Esophagus squamous epithelium (tissue), 5 donors: ENCODE data around the gene CRTC3. TPM values are rescaled to one million over a fixed set of nuclear protein-coding genes. Genes with fewer than 3 reads are reported as not detected.

Source experiments
- DNase-seq: peaks from one replicate; lab custom pipeline; 2025; lab: John Stamatoyannopoulos, UW
- H3K27ac ChIP-seq, 4 donors: fragments of 200-600 bp; sonication (generic); one replicate each; pipeline ENCODE4 v1.5.1; 2016 to 2019; ENCODE audit warnings: mild to moderate bottlenecking in 1 of 4
- H3K27me3 ChIP-seq, 4 donors: fragments of 200-600 bp; sonication (generic); 1 replicate in 3 of 4; 2 replicates in 1 of 4; pipeline versions ENCODE4 v1.5.1 to v1.6.0; 2017 to 2021; ENCODE audit warnings: antibody characterized with exemption in 1 of 4
- H3K36me3 ChIP-seq, 3 donors: fragments of 200-600 bp; sonication (generic); one replicate each; pipeline ENCODE4 v1.5.1; 2016 to 2019
- H3K4me1 ChIP-seq, 3 donors: fragments of 200-600 bp; sonication (generic); one replicate each; pipeline ENCODE4 v1.5.1; 2017 to 2019
- H3K4me3 ChIP-seq, 4 donors: fragments of 200-600 bp; sonication (generic); 1 replicate in 3 of 4; 2 replicates in 1 of 4; pipeline ENCODE4 v1.5.1; 2016 to 2019; ENCODE audit warnings: mild to moderate bottlenecking in 2 of 4, moderate library complexity in 1 of 4
- H3K9me3 ChIP-seq, 3 donors: fragments of 200-600 bp; sonication (generic); one replicate each; pipeline ENCODE4 v1.5.1; 2016 to 2019
- CTCF ChIP-seq, 6 experiments: fragments of 450-650 bp in 4 of 6; fragments of 200-600 bp in 2 of 6; sonication (generic) in 2 of 6; IDR thresholded peaks; one replicate each; pipeline ENCODE4 v1.5.1; 2016 to 2019; ENCODE audit warnings: antibody characterized with exemption in 6 of 6, mild to moderate bottlenecking in 4 of 6, moderate library complexity in 4 of 6
- POLR2A ChIP-seq, 4 donors: fragments of 450-650 bp; IDR thresholded peaks; one replicate each; pipeline ENCODE4 v1.6.1; 2017; ENCODE audit warnings: antibody characterized with exemption in 4 of 4, mild to moderate bottlenecking in 4 of 4, moderate library complexity in 3 of 4
- WGBS, 2 donors: methylation state at CpG; one replicate each; pipeline ENCODE4 v1.1.5; 2018; 5-methylcytosine and 5-hydroxymethylcytosine counted together
- intact Hi-C: fragments of 100-400 bp; cut with DNase I; formaldehyde crosslinking; loops from one replicate; pipeline ENCODE4 v1.15.0; 2022
- total RNA-seq, 4 donors: library from RNA; depleted of rRNA; stranded (reverse); fragments of >200 nt; gene quantifications; one replicate each; pipeline ENCODE4 v1.1.0, GENCODE V29; 2016
- donor health status: DM: yes; HTN: yes; CAD: no.

CRTC3 gene
- total RNA-seq, 4 donors from 2014 or later, result 10.0 to 33.0 (median 13.3) TPM

- peak overlapping the region in 2 of 4 donors; percentile 77 to 88 for H3K27ac ChIP-seq
- WGBS, 2 donors, result 67 to 77% methylated on average over 4 of the region's 4 CpGs
Observed at GRCh38 chr15:90599116-90599515, 69.4 kb downstream of the CRTC3 start.

GRCh38 chr15:90599644-90600043 is 69.9 kb downstream of the CRTC3 start:
- TF ChIP-seq POLR2A (IDR thresholded peaks at IDR 0.05), result no peak
- no peak for TF ChIP-seq CTCF (IDR thresholded peaks at IDR 0.05)
- Histone ChIP-seq H3K4me3 (no peak overlapping the region), H3K36me3 (peaks cover 0 to 30% (median 0%) of the 10 kb centered on the region in 3 donors), H3K27me3 (no peaks in the 10 kb centered on the region), H3K4me1 (peaks cover 21 to 45% (median 34%) of the 10 kb centered on the region in 3 donors), H3K27ac (peak overlapping the region in 1 of 4 donors; percentile 88), H3K9me3 (no peaks in the 10 kb centered on the region)
- WGBS, 2 donors, result 66 to 75% methylated on average over 6 of the region's 6 CpGs
- intact Hi-C loops, result no loop called here
- no peak for DNase-seq

More at GRCh38 chr15:90599116-90599515, 69.4 kb downstream of the CRTC3 start:
- no peak for DNase-seq
- peaks cover 0 to 29% (median 0%) of the 10 kb centered on the region in 3 donors for H3K36me3 ChIP-seq
- no peaks in the 10 kb centered on the region for H3K27me3 ChIP-seq
- no peak overlapping the region for H3K4me3 ChIP-seq
- TF ChIP-seq CTCF (IDR thresholded peaks at IDR 0.05), result no peak
- no peak for TF ChIP-seq POLR2A (IDR thresholded peaks at IDR 0.05)
- intact Hi-C loops, result no loop called here
- peaks cover 27 to 50% (median 39%) of the 10 kb centered on the region in 3 donors for H3K4me1 ChIP-seq
- no peaks in the 10 kb centered on the region for H3K9me3 ChIP-seq

GRCh38 chr15:90600954-90601353 is 71.2 kb downstream of the CRTC3 start:
- Histone ChIP-seq H3K27ac (no peak overlapping the region), H3K4me3 (no peak overlapping the region), H3K36me3 (peaks cover 0 to 43% (median 0%) of the 10 kb centered on the region in 3 donors), H3K27me3 (no peaks in the 10 kb centered on the region), H3K9me3 (no peaks in the 10 kb centered on the region), H3K4me1 (peaks cover 14 to 34% (median 24%) of the 10 kb centered on the region in 3 donors)
- DNase-seq, result no peak
- 90 to 94% methylated on average over 6 to 7 of the region's 7 CpGs for WGBS, 2 donors
- TF ChIP-seq CTCF (IDR thresholded peaks at IDR 0.05), result no peak
- TF ChIP-seq POLR2A (IDR thresholded peaks at IDR 0.05), result no peak
- intact Hi-C loops, result no loop called here

- TF ChIP-seq CTCF (IDR thresholded peaks at IDR 0.05) (peak in 4 of 6 experiments; percentile 21 to 51 (median 44)), POLR2A (IDR thresholded peaks at IDR 0.05) (no peak)
- Histone ChIP-seq H3K4me1 (peaks cover 0 to 8% (median 4%) of the 10 kb centered on the region in 3 donors), H3K36me3 (peaks cover 0 to 61% (median 6%) of the 10 kb centered on the region in 3 donors), H3K27ac (no peak overlapping the region), H3K27me3 (no peaks in the 10 kb centered on the region), H3K4me3 (no peak overlapping the region), H3K9me3 (no peaks in the 10 kb centered on the region)
- intact Hi-C loops, result no loop called here
- no peak for DNase-seq
- WGBS, 2 donors, result 91 to 92% methylated on average over 4 of the region's 4 CpGs
Observed at GRCh38 chr15:90603893-90604292, 74.2 kb downstream of the CRTC3 start.

DNA sequence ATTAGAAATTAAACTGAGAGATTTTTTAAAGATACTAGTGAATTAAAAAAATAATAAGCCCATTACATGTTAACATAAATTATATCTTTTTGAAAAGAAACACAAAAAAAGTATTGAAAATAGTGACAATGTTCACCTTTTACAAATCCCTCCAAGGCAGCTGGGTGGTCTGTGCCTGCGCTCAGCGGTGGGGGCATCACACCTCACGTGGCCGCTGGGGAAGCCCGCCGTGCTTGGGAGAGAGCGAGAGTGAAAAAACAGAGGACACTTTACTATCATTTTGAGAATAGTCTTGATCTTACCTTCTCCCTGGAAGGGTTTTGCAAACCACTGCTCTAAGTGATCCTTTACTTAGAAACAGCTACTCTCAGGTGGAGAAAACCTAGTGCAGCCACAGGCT is 76.9 kb downstream of the CRTC3 start:
- Histone ChIP-seq H3K4me1 (peaks cover 0 to 29% (median 8%) of the 10 kb centered on the region in 3 donors), H3K27ac (peak overlapping the region in 1 of 4 donors; percentile 76), H3K9me3 (no peaks in the 10 kb centered on the region), H3K36me3 (peaks cover 0 to 50% (median 6%) of the 10 kb centered on the region in 3 donors), H3K4me3 (no peak overlapping the region), H3K27me3 (no peaks in the 10 kb centered on the region)
- intact Hi-C loops, result no loop called here
- WGBS, 2 donors, result 89 to 95% methylated on average over 7 of the region's 7 CpGs
- no peak for DNase-seq
- TF ChIP-seq CTCF (IDR thresholded peaks at IDR 0.05) (no peak), POLR2A (IDR thresholded peaks at IDR 0.05) (no peak)
